OCI-LY7 (cell line): ENCODE data around the gene RNF150. TPM values are rescaled to one million over a fixed set of nuclear protein-coding genes. Genes with fewer than 3 reads are reported as not detected.

Experiments
- BruUV-seq: library from RNA; stranded (reverse); fragments of 400-500 nt; replicated peaks from 2 replicates; lab custom pipeline; 2021; lab: Mats Ljungman, UMichigan
- CTCF ChIA-PET: fragments of 300-600 bp; sonication (Branson Sonifier 250); formaldehyde crosslinking; loops from one replicate; lab custom pipeline; 2022; ENCODE audit warnings: antibody characterized with exemption; ENCODE audit not compliant: unreplicated experiment; lab: Charles Lee
- POLR2A ChIA-PET: fragments of 300-600 bp; sonication (Branson Sonifier 250); formaldehyde crosslinking; loops from one replicate; lab custom pipeline; 2022; ENCODE audit warnings: antibody characterized with exemption; lab: Charles Lee
- DNase-seq: peaks from one replicate; pipeline ENCODE4 v3.0.0-alpha.2; 2015; ENCODE audit warnings: low spot score
- H2AFZ ChIP-seq: fragments of 200-600 bp; sonication (generic), shearing (Covaris generic); 2 replicates; pipeline ENCODE4 v1.6.1; 2014; ENCODE audit warnings: mild to moderate bottlenecking, antibody characterized with exemption, low read length, moderate library complexity
- H3K27ac ChIP-seq: fragments of 200-600 bp; sonication (generic); 2 replicates; pipeline ENCODE4 v1.5.1; 2014; ENCODE audit warnings: mixed run types, low read depth, mild to moderate bottlenecking, moderate library complexity, low read length, inconsistent platforms; ENCODE audit not compliant: poor library complexity, severe bottlenecking
- H3K36me3 ChIP-seq: fragments of 200-600 bp; sonication (generic); 2 replicates; pipeline ENCODE4 v1.6.1; 2014; ENCODE audit warnings: mild to moderate bottlenecking, antibody characterized with exemption, low read length, moderate library complexity, mixed read lengths; ENCODE audit not compliant: insufficient read depth
- H3K4me1 ChIP-seq: fragments of 200-600 bp; sonication (generic); 2 replicates; pipeline ENCODE4 v1.5.1; 2014; ENCODE audit warnings: mild to moderate bottlenecking, low read length; ENCODE audit not compliant: insufficient read depth, poor library complexity, severe bottlenecking
- H3K4me2 ChIP-seq: fragments of 200-600 bp; sonication (generic); 2 replicates; pipeline ENCODE4 v1.6.1; 2014; ENCODE audit warnings: mild to moderate bottlenecking, low read length
- H3K4me3 ChIP-seq: fragments of 200-600 bp; sonication (generic); 2 replicates; pipeline ENCODE4 v1.5.1; 2014; ENCODE audit warnings: mild to moderate bottlenecking, low read depth, low read length; ENCODE audit not compliant: poor library complexity, severe bottlenecking
- H3K79me2 ChIP-seq: fragments of 200-600 bp; sonication (generic); 2 replicates; pipeline ENCODE4 v1.6.1; 2016; ENCODE audit warnings: low read depth, mild to moderate bottlenecking, low read length, moderate library complexity, mixed read lengths; ENCODE audit not compliant: insufficient read depth
- H3K9me2 ChIP-seq: fragments of 200-600 bp; sonication (generic); 2 replicates; pipeline ENCODE4 v1.6.1; 2016; ENCODE audit warnings: mild to moderate bottlenecking, low read length, mixed read lengths; ENCODE audit not compliant: insufficient read depth
- H3K9me3 ChIP-seq: fragments of 200-600 bp; sonication (generic); 2 replicates; pipeline ENCODE4 v1.6.1; 2014; ENCODE audit warnings: mild to moderate bottlenecking, mixed run types, low read length, mixed read lengths
- H4K20me1 ChIP-seq: fragments of 200-600 bp; sonication (generic); 2 replicates; pipeline ENCODE4 v1.6.1; 2014; ENCODE audit warnings: mild to moderate bottlenecking, antibody characterized with exemption, low read length, moderate library complexity, mixed read lengths; ENCODE audit not compliant: insufficient read depth
- EZH2phosphoT487 ChIP-seq: fragments of 200-600 bp; sonication (generic); IDR thresholded peaks from 2 replicates; pipeline ENCODE4 v1.6.1; 2018; ENCODE audit warnings: low read depth, borderline replicate concordance, mild to moderate bottlenecking, mixed run types, antibody characterized with exemption, low read length, moderate library complexity, mixed read lengths
- intact Hi-C: fragments of 100-400 bp; cut with micrococcal nuclease; formaldehyde crosslinking; loops from one replicate; pipeline ENCODE4 v1.10.0; 2022; ENCODE audit not compliant: unreplicated experiment
- total RNA-seq, 2 experiments: library from RNA; depleted of rRNA in 1 of 2; stranded (reverse); fragments of >200 nt in 1 of 2; shearing (Covaris generic) in 1 of 2; gene quantifications; 2 replicates each; pipeline ENCODE4 v1.2.3, GENCODE V29; 2014 to 2022
- TF ChIP-seq, protein P1 (sequence below): fragments of 200-600 bp; sonication (generic); conservative IDR thresholded peaks from 2 replicates; pipeline ENCODE4 v1.5.1; 2014; ENCODE audit warnings: mild to moderate bottlenecking, antibody characterized with exemption, low read length, moderate library complexity, mixed read lengths

RNF150 gene
- total RNA-seq, 2 experiments from 2014 or later, result not detected

DNA sequence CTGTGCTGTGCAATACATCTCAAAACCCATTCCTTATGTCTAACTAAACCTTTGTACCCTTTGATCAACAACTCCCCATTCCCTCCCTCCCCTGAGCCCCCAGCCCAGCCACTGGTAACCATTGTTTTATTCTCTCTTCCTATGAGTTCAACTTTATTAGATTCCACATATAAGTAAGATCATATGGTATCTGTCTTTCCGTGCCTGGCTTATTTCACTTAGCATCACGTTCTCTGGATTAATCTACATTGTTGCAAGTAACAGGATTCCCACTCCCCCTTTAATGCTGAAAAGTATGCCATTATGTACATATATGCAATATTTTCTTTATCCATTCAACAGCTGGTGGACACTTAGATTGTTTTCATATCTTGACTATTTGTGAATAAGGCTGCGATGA is 119.4 kb downstream of the RNF150 start:
- Histone ChIP-seq H3K27ac (no peak overlapping the region), H3K4me2 (no peak overlapping the region), H3K79me2 (no peaks in the 10 kb centered on the region), H3K4me1 (no peaks in the 10 kb centered on the region), H2AFZ (no peak overlapping the region), H3K36me3 (no peaks in the 10 kb centered on the region), H3K9me3 (no peaks in the 10 kb centered on the region), H3K9me2 (no peaks in the 10 kb centered on the region), H4K20me1 (no peaks in the 10 kb centered on the region), H3K4me3 (no peak overlapping the region)
- intact Hi-C loops, result no loop called here
- ChIA-PET CTCF (no interaction called here), POLR2A (no interaction called here)
- TF ChIP-seq, protein P1, sequence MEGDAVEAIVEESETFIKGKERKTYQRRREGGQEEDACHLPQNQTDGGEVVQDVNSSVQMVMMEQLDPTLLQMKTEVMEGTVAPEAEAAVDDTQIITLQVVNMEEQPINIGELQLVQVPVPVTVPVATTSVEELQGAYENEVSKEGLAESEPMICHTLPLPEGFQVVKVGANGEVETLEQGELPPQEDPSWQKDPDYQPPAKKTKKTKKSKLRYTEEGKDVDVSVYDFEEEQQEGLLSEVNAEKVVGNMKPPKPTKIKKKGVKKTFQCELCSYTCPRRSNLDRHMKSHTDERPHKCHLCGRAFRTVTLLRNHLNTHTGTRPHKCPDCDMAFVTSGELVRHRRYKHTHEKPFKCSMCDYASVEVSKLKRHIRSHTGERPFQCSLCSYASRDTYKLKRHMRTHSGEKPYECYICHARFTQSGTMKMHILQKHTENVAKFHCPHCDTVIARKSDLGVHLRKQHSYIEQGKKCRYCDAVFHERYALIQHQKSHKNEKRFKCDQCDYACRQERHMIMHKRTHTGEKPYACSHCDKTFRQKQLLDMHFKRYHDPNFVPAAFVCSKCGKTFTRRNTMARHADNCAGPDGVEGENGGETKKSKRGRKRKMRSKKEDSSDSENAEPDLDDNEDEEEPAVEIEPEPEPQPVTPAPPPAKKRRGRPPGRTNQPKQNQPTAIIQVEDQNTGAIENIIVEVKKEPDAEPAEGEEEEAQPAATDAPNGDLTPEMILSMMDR, result no peak
- no peak for TF ChIP-seq EZH2phosphoT487
- DNase-seq, result no peak
- no TSS peak for BruUV-seq

DNA sequence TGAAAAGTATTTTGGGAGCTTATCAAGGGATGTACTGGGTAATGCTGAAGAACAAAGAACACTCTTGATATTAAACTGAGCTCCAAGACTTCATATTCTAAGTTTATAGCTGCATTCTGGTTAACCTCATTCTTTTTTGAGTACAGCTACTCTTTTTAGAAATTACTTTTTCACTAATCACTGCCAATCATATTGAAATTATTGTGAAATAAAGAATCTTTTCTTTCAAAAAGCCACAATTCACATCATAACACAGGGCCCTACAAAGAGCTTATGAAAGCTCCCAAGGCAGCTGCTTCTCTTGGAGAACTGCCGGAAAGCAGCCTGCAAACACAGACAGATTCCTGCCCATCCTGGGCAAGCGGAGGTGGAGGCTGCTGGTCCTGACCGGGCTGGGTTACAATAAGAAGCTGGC is 121.4 kb downstream of the RNF150 start:
- H3K4me1 ChIP-seq, result no peaks in the 10 kb centered on the region
- no TSS peak for BruUV-seq
- no peak overlapping the region for H3K27ac ChIP-seq
- no peak overlapping the region for H3K4me3 ChIP-seq
- no peaks in the 10 kb centered on the region for H3K79me2 ChIP-seq
- no peaks in the 10 kb centered on the region for H3K9me2 ChIP-seq
- intact Hi-C loops, result no loop called here
- H3K9me3 ChIP-seq, result no peaks in the 10 kb centered on the region
- H2AFZ ChIP-seq, result no peak overlapping the region
- no peaks in the 10 kb centered on the region for H3K36me3 ChIP-seq
- H4K20me1 ChIP-seq, result no peaks in the 10 kb centered on the region
- ChIA-PET POLR2A (interaction anchor here (0.5 to 1.2 kb wide), 5 partner anchors 8 to 393 kb away, joined by 3 to 7 read pairs (median 5); no protein-coding TSS in a partner anchor), CTCF (no interaction called here)
- no peak overlapping the region for H3K4me2 ChIP-seq
- no peak for TF ChIP-seq EZH2phosphoT487
- TF ChIP-seq, protein P1, result no peak
- DNase-seq, result no peak

DNA sequence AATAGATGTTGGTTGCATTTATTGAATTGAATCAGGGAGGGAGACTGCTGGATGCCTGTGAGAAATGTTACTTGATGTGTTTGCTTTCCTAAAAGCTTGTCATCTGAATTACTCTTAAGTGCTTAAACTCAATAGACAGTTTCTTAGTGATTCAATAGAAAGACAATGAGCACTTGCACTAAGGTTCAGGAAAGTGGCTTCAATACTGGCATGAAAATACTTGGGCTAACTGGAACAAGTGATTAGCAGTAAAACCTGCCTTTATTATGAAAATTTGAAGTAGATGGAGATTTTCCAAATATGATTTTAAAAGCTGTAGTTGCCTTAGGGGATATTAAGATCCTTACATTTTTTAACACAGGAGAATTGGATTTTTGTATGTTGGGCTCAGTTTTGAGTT is 123.3 kb downstream of the RNF150 start:
- H2AFZ ChIP-seq, result no peak overlapping the region
- no peak for TF ChIP-seq EZH2phosphoT487
- TF ChIP-seq, protein P1, result no peak
- POLR2A ChIA-PET, result no interaction called here
- H3K4me2 ChIP-seq, result no peak overlapping the region
- DNase-seq, result no peak
- no peaks in the 10 kb centered on the region for H3K9me3 ChIP-seq
- no peaks in the 10 kb centered on the region for H3K36me3 ChIP-seq
- no peak overlapping the region for H3K4me3 ChIP-seq
- no peaks in the 10 kb centered on the region for H3K79me2 ChIP-seq
- CTCF ChIA-PET, result no interaction called here
- intact Hi-C loops, result no loop called here
- H3K4me1 ChIP-seq, result no peaks in the 10 kb centered on the region
- H3K27ac ChIP-seq, result no peak overlapping the region
- H3K9me2 ChIP-seq, result no peaks in the 10 kb centered on the region
- BruUV-seq, result no TSS peak
- no peaks in the 10 kb centered on the region for H4K20me1 ChIP-seq
